HG03378 (cell line): ENCODE measurements around the gene TRAT1.
A peak's percentile ranks its signal among the peaks of the same experiment; 100 is the strongest.
"Not testable (repeated sequence)": the region's sequence is repeated elsewhere in the genome, so short reads cannot be mapped to it uniquely, and the experiment has no call there.

ENCODE experiments used
- ATAC-seq: cut with Tn5 transposase; IDR thresholded peaks from one replicate; pipeline ENCODE4 v1.9.1; 2021; ENCODE audit warnings: mild to moderate bottlenecking, moderate library complexity; ENCODE audit not compliant: unreplicated experiment

Gene TRAT1, protein sequence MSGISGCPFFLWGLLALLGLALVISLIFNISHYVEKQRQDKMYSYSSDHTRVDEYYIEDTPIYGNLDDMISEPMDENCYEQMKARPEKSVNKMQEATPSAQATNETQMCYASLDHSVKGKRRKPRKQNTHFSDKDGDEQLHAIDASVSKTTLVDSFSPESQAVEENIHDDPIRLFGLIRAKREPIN

DNA sequence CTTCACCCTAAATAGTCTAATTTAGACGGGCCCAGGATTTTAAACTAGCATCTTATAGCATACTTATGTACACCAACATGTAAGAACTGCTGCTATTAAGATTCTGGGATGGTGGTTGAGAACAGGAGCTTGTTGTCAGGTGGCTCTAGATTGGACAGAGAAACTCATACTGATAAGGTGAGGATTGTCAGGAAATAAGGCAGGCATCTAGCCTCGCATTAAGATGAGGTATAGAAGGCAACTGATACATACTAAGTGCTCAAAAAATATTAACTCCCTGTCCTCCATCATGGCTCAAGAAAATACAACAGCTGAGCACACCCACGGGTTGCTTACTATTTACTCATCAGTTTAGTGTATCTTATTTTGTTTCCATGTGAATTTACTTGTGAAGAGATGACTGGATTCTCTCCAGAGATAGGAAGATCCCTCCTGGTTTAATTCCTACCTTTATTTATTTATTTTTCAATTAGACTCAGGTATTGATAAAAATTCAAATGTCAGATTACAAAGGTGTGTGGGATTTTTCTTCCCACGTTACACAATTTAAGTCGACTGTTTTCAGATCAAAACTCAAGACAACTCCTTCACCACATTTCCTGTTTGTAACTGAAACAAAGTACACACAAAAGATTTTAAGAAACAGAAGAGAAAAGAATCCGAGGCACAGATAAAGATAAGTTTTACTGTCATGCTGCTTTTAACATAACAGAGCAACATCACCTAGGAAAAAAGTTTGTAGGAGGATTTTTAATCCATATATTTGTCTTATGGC is at the start of gene TRAT1:
Gene TRAT1 (plus strand): TSS at position 664 of the 775 bp plus-strand sequence. CDS start 142 bp downstream, outside the sequence.
- no peak for ATAC-seq

DNA sequence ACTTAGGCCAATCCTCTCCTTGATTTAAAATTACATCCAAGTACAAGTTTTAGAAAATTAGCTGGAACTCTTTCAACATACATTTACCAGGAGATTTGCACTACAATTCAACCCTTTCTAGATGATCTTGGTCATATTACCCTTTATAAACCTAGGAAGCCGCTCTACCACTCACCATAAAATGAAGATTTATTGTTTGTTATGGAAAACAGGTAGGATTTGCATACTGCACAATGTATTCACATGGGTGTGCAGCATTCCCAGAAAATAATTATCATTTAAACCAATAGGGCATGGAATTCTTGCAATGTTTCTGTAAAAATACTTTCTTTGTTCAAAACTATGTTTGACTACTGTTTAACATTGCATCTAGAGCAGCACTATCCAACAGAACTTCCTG is 46.9 kb upstream of the TRAT1 start:
- no peak for ATAC-seq

- no peak for ATAC-seq
Measured at GRCh38 chr3:108779496-108779895, 43.1 kb upstream of the TRAT1 start.

DNA sequence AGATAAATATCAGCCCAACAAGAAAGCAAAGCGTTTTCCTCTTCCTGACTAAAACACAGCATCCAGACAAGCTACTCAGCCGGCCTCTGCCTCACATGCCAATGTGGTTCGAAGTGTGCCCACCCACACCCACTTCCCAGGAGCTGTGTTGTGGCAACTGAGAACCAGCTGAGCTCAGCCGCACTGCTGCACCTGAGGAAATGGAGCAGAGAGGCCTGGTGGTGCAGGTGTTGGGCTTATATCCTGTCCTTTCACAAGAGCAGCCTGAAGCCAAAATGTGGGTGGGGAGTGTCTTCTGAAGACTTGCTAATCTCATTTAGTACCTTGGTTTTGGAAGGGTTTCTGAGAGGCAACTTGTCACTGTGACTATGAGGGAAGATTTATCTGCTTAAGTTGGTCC is 42.4 kb upstream of the TRAT1 start:
- no peak for ATAC-seq

DNA sequence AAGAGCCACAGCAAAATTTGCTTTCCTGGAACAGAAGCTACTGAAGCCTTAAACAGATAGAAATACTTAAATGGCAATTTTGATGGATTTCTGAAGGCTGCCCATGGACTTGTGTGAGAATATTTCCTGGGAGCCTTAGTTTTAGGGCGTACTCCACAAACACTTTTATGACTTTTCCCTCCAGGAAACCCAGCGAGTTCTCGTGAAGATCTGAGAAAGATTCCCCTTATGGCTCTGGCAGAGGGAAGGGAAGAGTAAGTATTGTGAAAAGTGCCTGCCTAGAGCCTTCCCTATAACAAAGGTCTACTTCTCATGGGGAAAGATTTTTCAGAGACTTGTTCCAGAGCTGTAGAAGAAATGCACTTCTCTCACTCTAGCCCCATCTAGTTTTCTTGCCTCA is 31.1 kb upstream of the TRAT1 start:
- no peak for ATAC-seq

DNA sequence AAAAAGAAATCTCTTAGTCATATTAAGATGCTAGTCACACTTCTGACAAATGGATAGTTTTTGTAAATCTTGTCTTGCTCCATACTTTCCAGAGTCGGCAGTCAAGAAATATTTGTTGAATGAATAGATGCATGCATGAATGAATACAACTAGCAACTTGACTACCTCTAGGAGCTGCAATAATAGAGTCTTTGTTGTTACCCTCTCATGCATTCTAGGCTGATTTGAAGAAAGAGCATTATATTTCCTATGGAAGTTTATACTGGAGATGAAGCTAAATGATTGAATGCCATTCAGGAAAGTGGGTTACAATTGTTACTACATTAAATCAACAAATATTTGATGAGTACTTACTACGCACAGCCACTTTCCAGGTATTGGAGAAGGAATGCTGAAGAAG is 18.1 kb upstream of the TRAT1 start:
- no peak for ATAC-seq

- ATAC-seq: no peak
Measured at GRCh38 chr3:108804966-108805365, 17.6 kb upstream of the TRAT1 start.

- peak; percentile 73 for ATAC-seq
Measured at GRCh38 chr3:108806316-108806715, 16.3 kb upstream of the TRAT1 start.

- peak; percentile 80 for ATAC-seq
Measured at GRCh38 chr3:108818404-108818803, 4.2 kb upstream of the TRAT1 start.

DNA sequence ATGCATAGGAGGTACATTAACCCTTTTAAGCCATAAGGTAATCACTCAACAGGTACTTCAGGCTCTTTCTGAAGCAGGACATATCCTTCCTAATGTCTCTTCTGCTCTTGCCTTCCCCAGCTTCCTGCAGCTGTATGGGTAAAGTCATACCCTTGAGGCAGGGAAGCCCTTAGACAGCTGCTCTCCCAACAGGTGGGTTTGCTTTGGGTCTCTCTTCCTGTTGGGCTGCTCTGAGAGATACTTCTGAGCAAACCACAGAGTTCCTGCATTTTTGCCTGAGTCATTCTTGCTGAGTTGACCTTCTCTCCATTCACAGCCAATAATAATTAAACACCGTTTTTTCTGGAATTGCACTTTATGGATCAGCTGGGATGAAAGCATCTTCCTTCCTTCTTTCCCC is 2.0 kb upstream of the TRAT1 start:
- ATAC-seq: no peak

- no peak for ATAC-seq
Measured at GRCh38 chr3:108823227-108823626, 641 bp downstream of the TRAT1 start.

DNA sequence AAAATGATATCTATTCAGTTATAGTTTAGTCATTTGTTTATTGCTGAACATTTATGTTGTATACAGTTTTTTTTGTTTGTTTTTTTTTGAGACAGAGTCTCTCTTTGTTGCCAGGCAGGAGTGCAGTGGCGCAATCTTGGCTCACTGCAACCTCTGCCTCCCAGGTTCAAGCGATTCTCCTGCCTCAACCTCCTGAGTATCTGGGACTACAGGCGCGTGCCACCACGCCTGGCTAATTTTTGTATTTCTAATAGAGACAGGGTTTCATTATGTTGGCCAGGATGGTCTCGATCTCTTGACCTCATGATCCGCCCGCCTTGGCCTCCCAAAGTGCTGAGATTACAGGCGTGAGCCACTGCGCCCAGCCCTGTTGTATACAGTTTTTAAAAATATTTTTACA is 1.2 kb downstream of the TRAT1 start:
- ATAC-seq: not testable (repeated sequence)

DNA sequence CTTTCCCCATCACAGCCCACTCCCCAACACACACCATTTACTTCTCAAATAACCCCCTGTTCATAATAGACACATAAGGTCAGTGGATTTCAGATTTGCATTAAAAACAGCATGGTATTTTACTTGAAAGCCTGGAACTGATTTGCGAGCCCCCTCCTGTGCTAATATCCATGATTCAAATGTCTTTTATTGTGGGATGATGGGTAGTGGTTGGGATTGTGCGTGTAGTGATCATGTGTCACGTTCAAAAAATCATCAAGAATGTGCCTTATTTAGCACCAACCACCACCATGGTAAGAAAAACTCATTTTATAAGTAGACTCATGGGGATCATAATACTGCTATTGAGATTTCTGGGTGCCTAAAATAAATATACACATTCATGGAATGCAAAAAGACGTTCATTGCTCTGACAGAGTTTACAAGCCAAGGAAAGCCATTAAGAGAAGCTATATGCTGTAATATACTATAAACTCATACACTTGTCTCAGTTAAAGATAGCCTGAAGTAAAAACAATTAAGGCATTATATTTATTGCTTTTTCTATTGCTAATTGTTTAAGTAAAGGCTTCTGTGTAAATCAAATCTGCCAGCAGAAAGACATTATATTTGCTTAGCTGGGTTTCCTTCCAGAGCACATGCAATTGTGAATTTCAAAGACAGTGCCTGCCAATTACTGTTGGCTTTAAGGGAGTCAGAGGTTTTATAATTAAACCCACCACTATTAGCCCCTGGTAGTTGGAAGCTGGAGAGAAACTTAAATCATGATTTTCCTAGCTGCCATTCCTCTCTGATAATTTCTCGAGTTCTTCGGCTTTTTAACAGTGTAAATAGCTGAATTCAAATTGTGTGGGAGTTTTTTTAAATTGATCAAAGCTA is 4.0 kb downstream of the TRAT1 start:
- no peak for ATAC-seq

- no peak for ATAC-seq
Measured at GRCh38 chr3:108830381-108830780, 7.8 kb downstream of the TRAT1 start.

DNA sequence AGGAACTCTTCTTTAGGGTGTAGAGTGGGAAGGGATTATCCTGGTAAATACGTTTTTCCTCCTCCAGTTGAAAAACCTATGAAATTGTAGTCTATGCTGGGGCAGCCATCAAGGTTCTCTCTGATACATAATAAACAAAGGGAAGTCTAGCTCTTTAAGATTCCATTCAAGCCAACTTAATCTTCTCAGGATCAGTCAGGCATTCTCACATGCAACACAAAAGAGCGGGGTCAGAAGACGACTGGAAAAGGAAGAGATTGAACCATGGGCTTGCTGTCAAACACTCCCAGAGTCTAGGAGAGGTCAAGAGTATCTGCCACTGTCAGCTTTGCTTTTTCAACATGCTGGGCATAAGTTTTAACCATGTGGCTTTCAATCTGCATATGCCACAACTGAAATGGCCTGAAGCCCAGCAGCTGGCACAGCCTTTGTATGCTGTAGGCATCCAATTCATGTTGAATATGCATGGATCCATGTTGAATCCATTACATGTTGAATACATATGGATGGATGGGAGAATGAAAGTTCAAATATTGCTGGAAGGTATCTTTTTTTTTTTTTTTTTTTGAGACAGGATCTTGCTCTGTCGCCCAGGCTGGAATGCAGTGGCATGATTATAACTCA is 8.5 kb downstream of the TRAT1 start:
- no peak for ATAC-seq

DNA sequence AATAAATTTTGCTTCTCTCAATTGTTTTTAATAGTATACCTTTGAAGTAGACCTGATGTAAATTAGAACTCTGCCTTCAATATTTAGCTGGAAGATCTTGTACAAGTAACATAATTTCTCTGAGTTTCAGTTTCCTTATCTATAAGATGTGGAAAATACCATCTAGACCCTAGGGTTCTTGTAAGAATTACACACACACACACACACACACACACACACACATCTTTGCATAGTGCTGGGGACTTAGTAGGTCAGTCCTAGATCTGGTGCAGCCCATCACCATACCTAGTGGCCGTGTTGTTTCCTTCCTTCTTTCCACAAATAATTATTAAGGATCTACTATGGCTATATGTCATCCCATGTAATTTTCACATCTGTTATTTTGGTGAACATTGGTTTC is 11.0 kb downstream of the TRAT1 start:
- ATAC-seq: no peak

- ATAC-seq: no peak
Measured at GRCh38 chr3:108834551-108834950, 12.0 kb downstream of the TRAT1 start.

DNA sequence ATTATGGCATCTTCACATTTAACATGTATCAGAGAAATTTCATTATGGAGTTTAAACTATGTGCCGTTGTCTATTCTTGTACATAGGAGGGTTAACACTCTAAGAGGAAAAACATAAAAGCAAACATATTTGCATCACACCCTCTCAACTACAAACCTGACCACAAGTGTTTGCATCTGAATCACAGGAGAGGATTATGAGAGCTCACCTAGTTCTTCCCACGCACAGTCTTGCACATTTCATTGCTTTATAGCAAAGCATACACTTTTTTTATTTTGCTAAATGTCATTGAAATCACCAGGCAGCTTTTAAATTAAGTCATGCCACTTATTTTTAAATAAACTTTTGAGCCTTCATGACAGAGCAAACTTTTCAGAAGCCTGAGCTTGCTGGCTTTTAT is 12.5 kb downstream of the TRAT1 start:
- ATAC-seq: no peak

DNA sequence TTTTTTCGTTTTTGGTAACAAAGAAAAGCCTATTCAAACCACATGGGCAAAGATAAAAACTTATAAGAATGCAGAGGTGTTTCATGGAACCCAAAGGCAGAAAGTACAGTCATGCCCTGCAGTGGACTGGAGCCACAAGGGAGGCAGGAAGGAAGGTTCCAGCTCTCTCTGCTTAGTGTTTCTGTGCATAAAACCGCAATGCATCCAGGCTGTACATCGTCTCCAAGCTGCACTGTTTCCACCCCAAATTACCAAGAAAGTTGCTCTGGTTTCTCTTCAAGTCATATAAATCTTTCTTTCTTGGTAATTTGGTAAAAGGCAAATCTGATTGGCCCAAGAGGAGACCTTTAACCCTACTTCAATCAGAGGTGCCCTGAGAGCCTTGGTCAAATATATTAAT is 15.8 kb downstream of the TRAT1 start:
- ATAC-seq: no peak

- ATAC-seq: no peak
Measured at GRCh38 chr3:108845709-108846293, 23.2 kb downstream of the TRAT1 start.

- no peak for ATAC-seq
Measured at GRCh38 chr3:108847187-108847586, 24.6 kb downstream of the TRAT1 start.
